Suprapubic skin (tissue), 4 donors: ENCODE measurements around the gene CDON. TPM values are rescaled to one million over a fixed set of nuclear protein-coding genes. Genes with fewer than 3 reads are reported as not detected.

Experiments used
- DNase-seq, 2 donors: peaks; one replicate each; pipeline ENCODE4 v3.0.0-alpha.2; 2019; ENCODE audit warnings: low spot score in 2 of 2
- H3K27ac ChIP-seq: fragments of 200-600 bp; sonication (generic); one replicate; pipeline ENCODE4 v1.5.1; 2019
- H3K27me3 ChIP-seq: fragments of 200-600 bp; sonication (generic); one replicate; pipeline ENCODE4 v1.5.1; 2019
- H3K36me3 ChIP-seq: fragments of 200-600 bp; sonication (generic); one replicate; pipeline ENCODE4 v1.5.1; 2019
- H3K4me1 ChIP-seq: fragments of 200-600 bp; sonication (generic); one replicate; pipeline ENCODE4 v1.5.1; 2019
- H3K4me3 ChIP-seq: fragments of 200-600 bp; sonication (generic); one replicate; pipeline ENCODE4 v1.5.1; 2019; ENCODE audit warnings: mild to moderate bottlenecking
- H3K9me3 ChIP-seq: fragments of 200-600 bp; sonication (generic); one replicate; pipeline ENCODE4 v1.5.1; 2019
- CTCF ChIP-seq, 2 donors: fragments of 200-600 bp in 1 of 2; fragments of 450-650 bp in 1 of 2; sonication (generic) in 1 of 2; IDR thresholded peaks; one replicate each; pipeline ENCODE4 v1.5.1; 2016 to 2019; ENCODE audit warnings: antibody characterized with exemption in 2 of 2, mild to moderate bottlenecking in 1 of 2, moderate library complexity in 1 of 2
- EP300 ChIP-seq: sonication (generic); formaldehyde crosslinking; IDR thresholded peaks from one replicate; pipeline ENCODE4 v1.6.1; 2017; ENCODE audit warnings: antibody characterized with exemption
- POLR2A ChIP-seq, 2 donors: fragments of 450-650 bp; IDR thresholded peaks; one replicate each; pipeline ENCODE4 v1.6.1; 2017; ENCODE audit warnings: antibody characterized with exemption in 2 of 2, mild to moderate bottlenecking in 2 of 2, moderate library complexity in 2 of 2
- POLR2AphosphoS5 ChIP-seq, 3 donors: sonication (generic); formaldehyde crosslinking; IDR thresholded peaks; one replicate each; pipeline ENCODE4 v1.6.1; 2017; ENCODE audit warnings: antibody characterized with exemption in 3 of 3
- WGBS: methylation state at CpG from one replicate; pipeline ENCODE4 v1.1.5; 2018; 5-methylcytosine and 5-hydroxymethylcytosine counted together
- total RNA-seq, 4 donors: library from RNA; depleted of rRNA; stranded (reverse); fragments of >200 nt; gene quantifications; one replicate each; pipeline ENCODE4 v1.1.0, GENCODE V29; 2016

The CDON gene
- total RNA-seq, 4 donors from 2014 or later: 27.6 to 67.4 (median 43.1) TPM

GRCh38 chr11:125926682-125927081 is 136.0 kb downstream of the CDON start:
- Histone ChIP-seq H3K27ac (no peak overlapping the region), H3K9me3 (no peaks in the 10 kb centered on the region), H3K27me3 (no peaks in the 10 kb centered on the region), H3K4me1 (peaks cover 4% of the 10 kb centered on the region), H3K4me3 (no peak overlapping the region), H3K36me3 (no peaks in the 10 kb centered on the region)
- 95% methylated on average over 12 of the region's 12 CpGs for WGBS
- TF ChIP-seq EP300: no peak
- no peak for TF ChIP-seq POLR2A (IDR thresholded peaks at IDR 0.05)
- TF ChIP-seq CTCF (IDR thresholded peaks at IDR 0.05): no peak
- TF ChIP-seq POLR2AphosphoS5 (IDR thresholded peaks at IDR 0.05): no peak
- DNase-seq: peak in 1 of 2 donors; percentile 33

GRCh38 chr11:125925804-125926203 is 136.9 kb downstream of the CDON start:
- 75% methylated on average over 3 of the region's 3 CpGs for WGBS
- H3K4me1 ChIP-seq: no peaks in the 10 kb centered on the region
- no peaks in the 10 kb centered on the region for H3K27me3 ChIP-seq
- H3K4me3 ChIP-seq: no peak overlapping the region
- H3K27ac ChIP-seq: no peak overlapping the region
- H3K36me3 ChIP-seq: no peaks in the 10 kb centered on the region
- peak in 1 of 2 donors; percentile 25 for DNase-seq
- no peaks in the 10 kb centered on the region for H3K9me3 ChIP-seq
- TF ChIP-seq POLR2AphosphoS5 (IDR thresholded peaks at IDR 0.05): no peak
- no peak for TF ChIP-seq POLR2A (IDR thresholded peaks at IDR 0.05)
- no peak for TF ChIP-seq CTCF (IDR thresholded peaks at IDR 0.05)
- no peak for TF ChIP-seq EP300

GRCh38 chr11:125925247-125925740 is 137.4 kb downstream of the CDON start:
- Histone ChIP-seq H3K9me3 (no peaks in the 10 kb centered on the region), H3K4me1 (no peaks in the 10 kb centered on the region), H3K36me3 (no peaks in the 10 kb centered on the region), H3K27ac (no peak overlapping the region), H3K27me3 (no peaks in the 10 kb centered on the region), H3K4me3 (no peak overlapping the region)
- WGBS: 68% methylated on average over 5 of the region's 6 CpGs
- DNase-seq: peak in 1 of 2 donors; percentile 25
- no peak for TF ChIP-seq POLR2A (IDR thresholded peaks at IDR 0.05)

- Histone ChIP-seq H3K27ac (no peak overlapping the region), H3K36me3 (no peaks in the 10 kb centered on the region), H3K4me1 (no peaks in the 10 kb centered on the region), H3K9me3 (no peaks in the 10 kb centered on the region), H3K27me3 (peaks cover 4% of the 10 kb centered on the region), H3K4me3 (no peak overlapping the region)
- TF ChIP-seq POLR2AphosphoS5 (IDR thresholded peaks at IDR 0.05): no peak
- no peak for TF ChIP-seq CTCF (IDR thresholded peaks at IDR 0.05)
- no peak for TF ChIP-seq EP300
- no peak for TF ChIP-seq POLR2A (IDR thresholded peaks at IDR 0.05)
- peak in 1 of 2 donors; percentile 39 for DNase-seq
- 89% methylated on average over 9 of the region's 9 CpGs for WGBS
Measured at GRCh38 chr11:125924384-125925007, 138.2 kb downstream of the CDON start.

- H3K9me3 ChIP-seq: no peaks in the 10 kb centered on the region
- H3K4me1 ChIP-seq: no peaks in the 10 kb centered on the region
- peaks cover 5% of the 10 kb centered on the region for H3K27me3 ChIP-seq
- no peak for TF ChIP-seq POLR2A (IDR thresholded peaks at IDR 0.05)
- TF ChIP-seq EP300: no peak
- no peak for TF ChIP-seq CTCF (IDR thresholded peaks at IDR 0.05)
- no peak for TF ChIP-seq POLR2AphosphoS5 (IDR thresholded peaks at IDR 0.05)
- no peak overlapping the region for H3K4me3 ChIP-seq
- 89% methylated on average over 8 of the region's 8 CpGs for WGBS
- DNase-seq: no peak
- H3K36me3 ChIP-seq: no peaks in the 10 kb centered on the region
- H3K27ac ChIP-seq: no peak overlapping the region
Measured at GRCh38 chr11:125923633-125924032, 139.0 kb downstream of the CDON start.
